ENCODE data around the gene ERCC4.
A peak's percentile ranks its signal among the peaks of the same experiment; 100 is the strongest.
"Not testable (repeated sequence)": the region's sequence is repeated elsewhere in the genome, so short reads cannot be mapped to it uniquely, and the experiment has no call there.

Gene ERCC4

GRCh38 chr16:13919683-13920509, at the start of gene ERCC4:
Gene ERCC4 (plus strand): TSS chr16:13920154. CDS start chr16:13920166, 12 bp downstream.
- DNase-seq (ENCODE audit: low read depth in 2 of 2) = peak; percentile 96 to 97

GRCh38 chr16:13873835-13874438, 46.0 kb upstream of the ERCC4 start:
- DNase-seq (ENCODE audit: low read depth in 2 of 2) = no peak

- no peak for DNase-seq (ENCODE audit: low read depth in 2 of 2)
These were observed 44.2 kb upstream of the ERCC4 start for GRCh38 chr16:13875614-13876284.

GRCh38 chr16:13883276-13883675, 36.7 kb upstream of the ERCC4 start:
- DNase-seq (ENCODE audit: low read depth in 2 of 2) = no peak

GRCh38 chr16:13883881-13884280, 36.1 kb upstream of the ERCC4 start:
- no peak for DNase-seq (ENCODE audit: low read depth in 2 of 2)

GRCh38 chr16:13885700-13886099, 34.3 kb upstream of the ERCC4 start:
- no peak for DNase-seq (ENCODE audit: low read depth in 2 of 2)

GRCh38 chr16:13886608-13887007, 33.3 kb upstream of the ERCC4 start:
- DNase-seq (ENCODE audit: low read depth in 2 of 2) = no peak

GRCh38 chr16:13889323-13889722, 30.6 kb upstream of the ERCC4 start:
- DNase-seq (ENCODE audit: low read depth in 2 of 2) = not testable (repeated sequence)

GRCh38 chr16:13892301-13892700, 27.7 kb upstream of the ERCC4 start:
- DNase-seq (ENCODE audit: low read depth in 2 of 2) = no peak

GRCh38 chr16:13895516-13895915, 24.4 kb upstream of the ERCC4 start:
- no peak for DNase-seq (ENCODE audit: low read depth in 2 of 2)

GRCh38 chr16:13896543-13897182, 23.3 kb upstream of the ERCC4 start:
- DNase-seq (ENCODE audit: low read depth in 2 of 2) = no peak

- no peak for DNase-seq (ENCODE audit: low read depth in 2 of 2)
These were observed 22.1 kb upstream of the ERCC4 start for GRCh38 chr16:13897806-13898205.

- no peak for DNase-seq (ENCODE audit: low read depth in 2 of 2)
These were observed 21.7 kb upstream of the ERCC4 start for GRCh38 chr16:13898233-13898632.

GRCh38 chr16:13902052-13902451, 17.9 kb upstream of the ERCC4 start:
- no peak for DNase-seq (ENCODE audit: low read depth in 2 of 2)

- DNase-seq (ENCODE audit: low read depth in 2 of 2) = no peak
These were observed 17.3 kb upstream of the ERCC4 start for GRCh38 chr16:13902677-13903076.

- DNase-seq (ENCODE audit: low read depth in 2 of 2) = no peak
These were observed 15.7 kb upstream of the ERCC4 start for GRCh38 chr16:13904179-13904691.

- DNase-seq (ENCODE audit: low read depth in 2 of 2) = not testable (repeated sequence)
These were observed 15.1 kb upstream of the ERCC4 start for GRCh38 chr16:13904822-13905221.

GRCh38 chr16:13906168-13907089, 13.5 kb upstream of the ERCC4 start:
- DNase-seq (ENCODE audit: low read depth in 2 of 2) = no peak

GRCh38 chr16:13907431-13907830, 12.5 kb upstream of the ERCC4 start:
- DNase-seq (ENCODE audit: low read depth in 2 of 2) = no peak

GRCh38 chr16:13909069-13909468, 10.9 kb upstream of the ERCC4 start:
- DNase-seq (ENCODE audit: low read depth in 2 of 2) = no peak

GRCh38 chr16:13909872-13910303, 10.1 kb upstream of the ERCC4 start:
- no peak for DNase-seq (ENCODE audit: low read depth in 2 of 2)
